ENCODE measurements around the gene SLC39A6.

DNA sequence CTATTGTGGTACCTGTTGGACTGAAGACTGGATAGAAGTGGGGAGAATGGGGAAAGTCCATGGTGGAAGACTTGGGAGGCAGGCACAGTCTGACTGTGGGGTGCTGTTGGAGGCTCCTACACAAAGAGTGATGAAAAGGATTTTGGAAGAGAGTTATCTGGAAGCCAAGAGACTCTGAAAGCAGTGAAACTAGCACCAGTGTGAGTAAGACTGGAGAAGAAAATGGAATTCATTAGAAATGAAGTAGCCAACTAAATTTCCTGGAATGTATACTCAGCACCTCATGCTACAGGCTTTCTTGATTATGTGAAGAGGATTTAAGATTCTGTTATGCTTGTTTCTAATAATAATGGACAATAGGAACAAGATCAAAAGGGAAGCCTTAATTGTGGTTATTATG, 28.3 kb upstream of the SLC39A6 start:
- TF ChIP-seq POLR2A (IDR thresholded peaks at IDR 0.05) (no peak), EP300 (IDR thresholded peaks at IDR 0.05) (no peak)
- TF ChIP-seq, protein P1, sequence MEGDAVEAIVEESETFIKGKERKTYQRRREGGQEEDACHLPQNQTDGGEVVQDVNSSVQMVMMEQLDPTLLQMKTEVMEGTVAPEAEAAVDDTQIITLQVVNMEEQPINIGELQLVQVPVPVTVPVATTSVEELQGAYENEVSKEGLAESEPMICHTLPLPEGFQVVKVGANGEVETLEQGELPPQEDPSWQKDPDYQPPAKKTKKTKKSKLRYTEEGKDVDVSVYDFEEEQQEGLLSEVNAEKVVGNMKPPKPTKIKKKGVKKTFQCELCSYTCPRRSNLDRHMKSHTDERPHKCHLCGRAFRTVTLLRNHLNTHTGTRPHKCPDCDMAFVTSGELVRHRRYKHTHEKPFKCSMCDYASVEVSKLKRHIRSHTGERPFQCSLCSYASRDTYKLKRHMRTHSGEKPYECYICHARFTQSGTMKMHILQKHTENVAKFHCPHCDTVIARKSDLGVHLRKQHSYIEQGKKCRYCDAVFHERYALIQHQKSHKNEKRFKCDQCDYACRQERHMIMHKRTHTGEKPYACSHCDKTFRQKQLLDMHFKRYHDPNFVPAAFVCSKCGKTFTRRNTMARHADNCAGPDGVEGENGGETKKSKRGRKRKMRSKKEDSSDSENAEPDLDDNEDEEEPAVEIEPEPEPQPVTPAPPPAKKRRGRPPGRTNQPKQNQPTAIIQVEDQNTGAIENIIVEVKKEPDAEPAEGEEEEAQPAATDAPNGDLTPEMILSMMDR (IDR thresholded peaks at IDR 0.05): no peak
